Stimulated activated CD8-positive, alpha-beta memory T cell treated with anti-CD3 and anti-CD28 coated beads, Interleukin-12 subunit alpha, Interleukin-12 subunit beta, amount 100 ng/mL, for 24 hours (primary cell): ENCODE measurements around the gene REN.

Source experiments
- DNase-seq: peaks from one replicate; pipeline ENCODE4 v3.0.0-alpha.2; 2020; ENCODE audit errors: extremely low read depth

Gene REN

DNA sequence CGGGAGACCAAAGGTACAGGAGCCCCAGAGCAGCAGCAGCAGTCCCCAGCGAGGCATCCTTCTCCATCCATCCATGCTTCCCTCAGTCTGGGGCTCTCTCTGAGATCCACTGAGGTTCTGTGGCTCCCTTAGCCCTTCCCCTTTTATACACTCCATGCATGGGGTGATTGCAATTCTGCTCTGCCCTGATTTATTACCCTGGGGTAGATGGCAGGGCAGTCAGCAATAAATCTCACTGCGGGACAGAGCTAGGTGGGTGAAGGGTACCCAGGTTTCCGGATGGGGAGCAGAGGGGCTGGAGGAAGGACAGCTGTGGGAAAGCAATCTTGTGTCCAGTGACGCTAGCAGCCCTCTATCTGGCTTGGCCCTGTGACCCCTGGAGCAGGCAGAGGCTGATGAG, at the start of gene REN:
REN (minus strand) TSS at position 119 of the 400 bp plus-strand sequence; CDS start at position 75, 44 bp downstream.
- DNase-seq = no peak

DNA sequence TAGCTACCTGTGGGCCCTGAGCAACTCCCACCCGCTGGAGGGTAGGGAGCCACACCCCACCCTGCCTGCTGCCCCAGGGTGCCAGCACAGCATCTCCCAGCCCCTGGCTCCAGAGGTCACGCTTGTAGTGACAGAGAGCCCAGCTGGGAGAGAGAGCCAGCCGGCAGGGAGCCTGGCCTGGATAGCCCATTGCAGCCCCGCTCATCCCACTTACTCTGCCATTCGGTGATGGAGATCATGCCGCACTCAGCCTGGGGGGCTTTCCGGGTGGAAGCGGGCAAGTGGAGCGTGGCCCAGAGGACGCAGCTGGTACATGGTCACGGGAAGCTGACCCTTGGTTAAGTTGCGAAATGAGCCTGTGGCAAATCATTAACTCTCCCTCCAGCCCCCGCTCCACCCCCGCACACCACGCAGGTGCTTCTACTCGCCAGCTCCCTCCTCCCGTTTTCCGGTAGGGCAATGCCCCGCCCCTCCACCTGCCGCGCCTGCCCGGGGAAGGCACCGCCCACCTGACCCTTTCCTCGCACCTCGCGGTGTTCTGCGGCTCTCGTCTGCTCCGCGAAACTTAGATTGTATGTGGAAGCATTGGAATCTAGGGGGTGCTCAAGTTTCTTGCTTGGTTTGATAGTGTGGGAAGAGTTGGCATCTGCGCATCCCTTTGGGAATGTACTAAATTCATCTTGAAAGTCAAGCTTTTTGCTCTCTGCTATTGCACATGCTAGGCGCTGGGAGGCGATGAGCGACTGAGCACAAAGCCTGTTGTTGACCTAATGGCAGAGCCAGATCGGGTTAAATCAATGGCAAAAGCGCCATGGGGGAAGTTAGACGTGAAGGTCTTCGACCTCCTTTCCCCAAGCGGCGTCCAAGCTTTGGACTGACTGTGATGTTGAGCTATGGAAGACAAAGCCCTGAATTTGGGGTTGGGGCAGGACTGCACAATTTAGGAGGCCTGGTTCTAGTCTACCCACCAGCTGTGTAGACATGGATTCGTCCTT, 47.8 kb upstream of the REN start, which contains the start of gene GOLT1A:
GOLT1A (minus strand) TSS at position 321 of the 995 bp plus-strand sequence; CDS start at position 239, 82 bp downstream.
- no peak for DNase-seq

DNA sequence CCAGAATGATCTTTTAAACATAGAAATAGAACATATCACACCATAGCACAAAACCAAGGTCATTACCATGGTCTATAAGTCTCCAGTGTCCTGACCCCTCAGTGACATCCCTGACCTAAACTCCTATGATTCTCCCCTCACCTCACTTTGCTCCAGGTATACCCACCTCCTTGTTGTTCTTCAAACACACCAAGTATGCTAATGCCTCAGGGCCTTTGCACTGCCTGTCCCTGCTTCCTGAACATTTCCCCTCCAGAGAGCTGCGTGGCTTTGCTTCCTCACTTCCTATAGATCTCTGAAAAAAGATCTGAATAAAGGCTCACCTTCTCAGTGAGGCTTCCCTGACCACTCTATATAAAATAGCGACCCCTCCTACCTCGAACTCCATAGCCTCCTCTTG, 46.6 kb upstream of the REN start:
- no peak for DNase-seq

DNA sequence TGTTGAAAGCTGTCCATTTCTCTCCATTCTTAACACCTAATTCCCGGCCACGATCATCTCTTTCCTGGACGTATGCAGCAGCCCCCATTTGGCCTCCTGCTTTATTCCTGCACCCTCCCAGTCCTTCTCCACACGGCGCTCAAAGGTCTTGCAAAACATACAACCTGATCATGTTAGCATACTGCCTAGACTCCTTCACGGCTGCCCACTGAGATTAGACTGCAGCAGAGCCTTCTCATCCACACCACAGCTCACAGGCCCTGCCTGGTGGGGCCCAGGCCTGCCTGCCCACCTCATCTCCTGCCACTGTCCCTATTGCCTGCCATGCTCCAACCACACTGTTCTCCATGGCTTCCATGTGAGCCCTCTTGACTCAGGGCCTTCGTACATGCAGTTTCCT, 44.9 kb upstream of the REN start:
- DNase-seq = no peak

DNA sequence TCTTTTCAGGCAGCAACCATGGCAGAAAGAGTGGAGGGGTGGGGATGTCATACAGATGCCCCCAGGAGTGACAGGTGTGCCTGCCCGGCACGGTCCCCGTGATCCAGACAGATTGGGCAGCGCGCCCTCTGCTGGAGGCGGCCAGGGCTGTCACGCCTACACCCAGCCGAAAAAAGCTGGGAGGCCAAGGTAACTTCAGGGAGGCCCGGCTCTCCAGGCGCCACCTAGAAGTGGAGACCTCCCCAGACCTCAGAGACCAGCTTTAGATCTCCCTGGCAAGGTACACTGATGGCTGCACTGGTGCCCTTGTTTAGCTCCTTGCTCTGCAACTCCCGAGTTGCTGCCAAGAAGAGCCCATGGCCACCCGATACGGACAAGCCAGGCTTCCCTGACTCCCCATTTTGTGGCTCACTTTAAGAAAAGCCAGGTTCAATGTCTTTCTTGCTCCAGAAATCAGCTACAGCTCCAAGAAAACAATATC, 41.0 kb upstream of the REN start:
- DNase-seq = peak; percentile 36

DNA sequence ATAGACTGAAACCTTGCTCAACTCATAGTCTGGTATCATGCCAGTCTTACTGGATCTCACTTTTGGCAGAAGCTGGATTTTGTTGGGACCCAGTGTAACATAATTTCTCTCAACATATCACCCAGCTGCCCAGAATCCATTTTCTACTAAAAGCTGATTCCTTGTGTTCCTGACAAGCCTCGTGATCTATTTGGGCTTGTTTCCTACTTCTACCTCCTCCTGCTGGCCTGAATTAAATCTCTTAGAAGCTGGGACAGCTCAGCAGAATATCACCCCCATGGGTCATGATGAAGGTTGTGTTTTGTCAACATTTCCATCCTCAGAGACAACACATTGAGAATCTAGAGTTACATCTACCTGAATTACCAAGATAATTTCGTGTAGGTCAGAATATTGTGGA, 40.0 kb upstream of the REN start:
- no peak for DNase-seq

DNA sequence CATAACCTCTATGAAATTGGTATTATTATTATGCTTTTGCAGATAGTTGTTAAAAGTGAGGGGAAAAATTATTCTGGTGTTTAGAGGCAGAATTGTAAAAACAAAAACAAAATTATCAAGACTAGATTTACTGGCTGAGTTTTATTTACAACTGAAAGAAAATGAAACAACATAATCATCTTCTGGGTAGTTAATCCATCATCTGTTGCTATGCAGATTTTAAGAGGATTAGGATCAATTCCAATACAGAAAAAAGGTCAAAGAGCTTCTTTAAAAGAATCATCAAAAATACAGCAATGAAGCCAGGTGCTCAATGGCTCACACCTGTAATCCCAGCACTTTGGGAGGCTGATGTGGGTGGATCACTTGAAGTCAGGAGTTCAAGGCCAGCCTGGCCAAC, 39.3 kb upstream of the REN start:
- no peak for DNase-seq

DNA sequence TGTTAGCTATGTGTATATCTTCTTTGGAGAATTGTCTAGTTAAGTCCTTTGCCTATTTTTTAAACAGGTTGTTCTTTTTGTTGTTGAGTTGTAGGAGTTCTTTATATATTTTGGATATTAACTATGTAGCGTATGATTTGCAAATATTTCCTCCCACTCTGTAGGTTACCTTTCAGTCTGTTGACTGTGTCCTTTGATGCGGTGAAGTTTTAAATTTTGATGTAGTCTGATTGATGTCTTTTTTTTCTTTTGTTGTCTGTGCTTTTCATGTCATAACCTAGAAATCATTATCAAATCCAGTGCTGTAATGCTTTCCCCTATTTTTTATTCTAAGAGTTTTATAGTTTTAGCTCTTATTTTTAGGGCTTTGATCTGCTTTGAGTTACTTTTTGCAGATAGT, 38.8 kb upstream of the REN start:
- DNase-seq = no peak

DNA sequence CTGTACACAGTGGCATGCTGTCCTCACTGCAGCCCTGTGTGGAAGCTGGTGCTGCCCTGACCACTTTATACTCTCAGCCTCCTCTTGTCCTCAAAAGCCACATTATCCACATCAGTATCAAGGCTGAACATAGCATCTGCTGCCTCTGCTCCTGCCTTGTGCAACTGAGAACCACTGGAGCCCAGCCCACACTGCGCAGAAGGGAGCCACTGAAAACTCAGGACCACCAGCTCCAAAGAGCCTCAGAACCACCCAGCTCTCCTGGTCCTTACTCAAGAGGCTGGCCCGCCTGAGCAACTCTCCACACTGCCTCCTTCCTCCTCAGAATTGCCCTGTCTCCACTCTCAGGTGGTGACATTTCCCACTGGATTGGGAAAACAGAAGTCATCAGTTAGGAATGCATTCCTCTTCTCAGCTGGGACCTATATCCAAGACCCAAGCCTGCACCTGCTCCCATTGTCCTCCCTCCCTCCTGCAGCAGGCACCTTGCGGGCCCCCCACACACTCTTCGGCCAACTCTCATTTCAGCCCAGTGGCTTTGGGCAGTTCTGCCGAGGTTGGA, 37.1 kb upstream of the REN start:
- DNase-seq = no peak

DNA sequence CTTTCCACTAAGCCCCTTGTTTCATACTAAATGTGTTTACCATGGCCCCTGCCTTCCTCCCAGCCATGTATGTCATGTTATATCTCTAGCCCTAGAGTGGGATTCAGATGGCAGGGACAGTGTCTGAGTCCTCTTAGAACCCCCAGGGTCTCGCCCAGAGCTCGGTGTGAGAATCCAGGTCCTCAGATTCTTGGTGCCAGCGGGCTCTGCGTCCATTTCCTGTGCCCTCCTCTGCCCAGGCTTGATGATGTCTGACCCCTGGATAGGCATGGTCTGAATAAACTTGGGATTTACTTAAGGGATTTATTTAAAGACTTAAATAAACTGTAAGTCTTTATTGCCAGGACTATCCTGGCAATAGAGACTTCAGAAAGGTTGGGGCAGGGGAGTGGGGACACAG, 36.3 kb upstream of the REN start:
- no peak for DNase-seq

DNA sequence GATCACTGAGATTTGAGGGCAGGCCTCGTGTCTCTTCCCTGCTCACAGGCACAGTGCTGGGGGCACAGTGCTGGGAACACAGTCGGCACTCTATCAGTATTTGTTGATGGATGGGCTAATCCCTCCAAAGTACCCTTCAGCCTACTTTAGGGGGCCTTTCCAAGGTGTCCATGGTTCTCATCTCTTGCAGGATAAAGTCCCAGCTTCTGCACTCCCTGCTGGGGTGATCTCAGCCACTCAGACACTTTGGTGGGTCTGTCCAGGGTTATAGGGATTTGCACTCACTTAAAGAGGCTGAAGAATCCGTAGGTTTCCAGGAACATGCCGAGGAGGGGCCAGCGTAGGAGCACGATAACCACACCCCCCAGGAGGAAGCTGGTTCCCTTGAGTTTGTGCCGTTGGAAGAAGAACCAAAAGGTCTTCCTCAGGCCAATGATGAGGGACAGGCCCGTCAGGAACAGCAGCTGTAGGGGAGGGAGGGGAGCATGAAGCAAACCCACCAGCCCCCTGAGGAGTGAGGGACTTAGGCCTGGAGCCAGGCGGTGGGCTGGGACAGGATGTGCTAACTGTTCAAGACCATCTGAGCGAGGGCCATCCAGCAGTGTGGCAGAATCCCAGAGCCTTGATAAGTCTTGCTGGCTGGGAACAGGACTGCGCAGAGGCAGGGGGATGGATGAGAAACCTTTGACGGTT, 35.4 kb upstream of the REN start:
- DNase-seq = no peak

DNA sequence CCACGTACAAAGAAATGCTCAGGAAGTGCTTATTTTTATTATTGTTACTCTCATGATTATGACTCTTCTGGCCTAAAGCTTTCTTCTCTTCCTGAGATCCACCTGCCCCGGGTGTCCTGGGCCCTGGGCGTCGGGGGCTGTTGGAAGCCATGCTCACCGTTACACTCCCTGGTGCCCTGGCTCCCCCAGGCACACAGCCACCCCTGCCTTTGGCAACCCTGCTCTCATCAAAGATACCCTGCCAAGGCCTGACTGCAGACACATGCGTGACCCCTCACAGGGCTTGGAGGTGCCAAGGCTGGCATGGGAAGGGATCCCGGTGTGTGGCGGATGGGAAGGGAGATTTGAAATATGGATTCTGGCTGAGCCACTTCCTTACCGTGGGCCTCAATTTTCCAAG, 33.4 kb upstream of the REN start:
- no peak for DNase-seq

DNA sequence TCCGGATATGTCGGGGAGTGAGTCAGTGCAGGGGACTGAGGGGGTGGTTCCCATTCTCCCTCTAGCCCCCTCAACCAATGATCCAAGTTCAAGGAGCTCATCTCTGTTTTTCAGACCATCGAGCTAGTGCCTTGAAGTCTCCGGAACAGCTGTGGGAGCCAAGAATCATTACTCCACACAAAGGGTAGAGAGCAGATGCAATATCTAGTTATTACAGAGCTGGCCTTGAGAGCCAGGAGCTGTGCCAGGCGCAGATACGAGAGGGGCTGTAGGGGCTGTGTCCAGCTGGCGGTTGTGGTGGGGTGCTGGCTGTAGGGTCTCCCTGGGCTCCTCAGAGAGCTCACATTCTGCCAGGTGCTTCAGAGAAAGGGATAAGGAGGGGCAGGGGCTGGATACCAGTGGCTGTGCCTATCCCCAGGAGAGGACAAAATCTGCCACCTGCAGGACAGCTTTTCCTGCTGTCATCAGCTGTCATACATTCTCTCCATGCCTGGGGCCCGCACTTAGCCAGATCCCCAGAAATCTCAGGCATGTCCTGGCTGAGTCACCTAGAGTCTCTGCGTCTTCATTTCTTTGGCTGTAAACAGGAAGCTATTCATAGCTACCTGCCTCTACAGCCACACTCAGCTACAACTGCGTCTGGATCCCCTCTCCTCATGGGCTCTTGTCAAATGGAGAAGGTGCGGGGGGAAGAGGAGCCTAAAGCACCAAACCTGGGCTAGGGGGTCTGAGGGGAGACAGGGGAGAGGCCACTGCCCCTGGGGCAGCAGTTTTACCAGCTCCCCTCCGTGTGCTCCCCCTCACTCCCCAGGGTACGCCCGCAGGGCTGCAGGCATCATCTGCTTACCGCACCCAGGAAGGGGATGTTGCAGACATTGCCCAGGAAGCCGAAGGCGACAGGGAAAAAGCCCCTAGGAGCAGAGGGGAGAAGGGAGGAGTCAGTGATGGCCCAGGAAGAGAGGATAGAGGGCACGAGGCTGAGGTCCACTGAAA, 32.5 kb upstream of the REN start:
- DNase-seq = no peak

DNA sequence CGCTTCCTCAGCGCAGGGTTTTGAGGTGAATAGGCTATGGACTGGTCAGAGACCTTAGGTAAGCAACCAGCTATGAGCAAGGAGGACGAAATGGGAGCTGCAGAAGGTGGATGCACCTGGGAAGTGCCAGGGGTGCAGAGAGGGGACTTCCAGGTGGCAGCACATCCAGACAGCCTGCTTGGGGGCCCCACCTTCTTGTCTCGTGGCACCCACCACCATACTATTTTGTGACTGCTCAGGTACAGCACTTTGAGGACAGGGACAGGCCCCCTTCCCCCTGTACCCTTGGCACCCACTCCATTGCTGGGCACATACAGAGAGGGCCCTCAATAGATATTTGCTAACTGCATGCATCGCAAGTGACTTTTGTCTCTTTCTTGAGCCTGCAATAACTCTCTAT, 30.9 kb upstream of the REN start:
- DNase-seq = no peak

DNA sequence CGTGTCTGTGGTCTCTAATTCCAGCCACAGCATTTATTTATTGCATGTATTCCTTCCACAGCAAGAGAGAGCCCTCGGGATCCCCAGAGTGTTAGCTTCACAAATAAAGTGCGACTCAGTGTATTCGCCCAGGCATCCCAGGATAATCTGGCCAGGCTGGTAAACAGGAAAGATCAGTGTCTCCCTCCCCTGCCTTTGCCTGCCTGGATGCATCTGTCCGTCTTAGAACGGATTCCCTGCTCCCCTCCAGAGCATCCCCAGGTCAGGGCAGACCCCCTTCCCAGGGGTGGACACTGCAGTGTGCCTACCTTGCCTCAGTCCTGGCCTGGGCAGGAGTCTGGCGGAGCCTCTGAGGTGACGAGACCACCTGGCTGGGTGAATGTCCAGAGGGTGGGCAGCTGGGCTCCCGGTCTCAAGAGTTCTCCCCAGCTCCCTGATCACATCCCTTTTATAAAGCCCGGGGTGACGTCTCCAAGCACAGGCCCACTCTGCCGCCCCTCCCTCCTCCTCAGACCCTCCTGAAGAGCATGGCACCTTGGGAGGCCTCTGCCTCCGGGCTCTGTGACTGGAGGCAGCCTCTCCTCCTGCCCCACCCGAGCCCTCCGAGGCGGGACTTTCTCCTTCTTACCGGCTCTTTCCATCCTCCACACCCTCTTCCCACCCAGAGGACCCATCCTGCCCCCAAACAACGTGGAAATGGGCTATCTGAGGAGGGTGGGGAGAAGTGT, 30.1 kb upstream of the REN start, which contains the start of gene KISS1:
KISS1 (minus strand) TSS at position 424 of the 728 bp plus-strand sequence. CDS start 3,615 bp downstream, outside the sequence.
- no peak for DNase-seq

DNA sequence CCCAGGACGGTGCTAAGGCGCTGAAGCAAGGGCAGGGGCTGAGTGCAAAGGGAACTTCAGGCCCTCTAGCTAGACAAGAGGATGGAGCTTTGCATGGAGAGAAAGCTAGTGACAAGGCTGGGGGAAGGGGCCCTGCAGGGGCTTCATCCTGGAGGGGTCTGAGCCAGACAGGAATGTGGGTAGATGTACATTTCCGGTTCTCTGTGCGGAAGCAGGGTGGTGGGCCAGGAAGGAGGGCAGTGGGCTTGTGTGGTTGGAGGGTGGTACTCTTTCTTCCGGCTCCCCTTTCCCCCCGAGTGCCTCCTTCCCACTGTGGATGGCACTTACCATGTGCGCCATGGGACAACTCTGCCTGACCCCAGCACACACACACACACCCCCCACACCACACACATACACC, 28.6 kb upstream of the REN start:
- no peak for DNase-seq

DNA sequence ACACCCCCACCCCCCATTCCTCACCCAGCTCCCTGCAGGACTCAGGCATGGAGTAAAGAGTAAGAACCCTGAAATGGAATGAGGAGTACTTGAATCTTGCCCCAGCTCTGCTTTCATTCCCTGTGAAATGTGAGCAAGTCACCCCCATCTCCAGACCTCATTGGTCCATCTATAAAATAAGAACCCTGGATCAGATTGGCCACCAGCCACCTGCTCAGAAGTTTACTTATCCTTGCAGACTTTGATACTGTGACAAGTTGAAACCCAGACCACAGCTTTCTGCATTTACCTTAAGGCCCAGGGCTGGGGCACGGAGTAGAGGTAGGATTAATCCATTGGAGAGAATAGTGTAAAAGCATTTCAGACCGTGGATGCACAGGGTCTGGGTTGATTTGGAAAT, 27.9 kb upstream of the REN start:
- DNase-seq = no peak

DNA sequence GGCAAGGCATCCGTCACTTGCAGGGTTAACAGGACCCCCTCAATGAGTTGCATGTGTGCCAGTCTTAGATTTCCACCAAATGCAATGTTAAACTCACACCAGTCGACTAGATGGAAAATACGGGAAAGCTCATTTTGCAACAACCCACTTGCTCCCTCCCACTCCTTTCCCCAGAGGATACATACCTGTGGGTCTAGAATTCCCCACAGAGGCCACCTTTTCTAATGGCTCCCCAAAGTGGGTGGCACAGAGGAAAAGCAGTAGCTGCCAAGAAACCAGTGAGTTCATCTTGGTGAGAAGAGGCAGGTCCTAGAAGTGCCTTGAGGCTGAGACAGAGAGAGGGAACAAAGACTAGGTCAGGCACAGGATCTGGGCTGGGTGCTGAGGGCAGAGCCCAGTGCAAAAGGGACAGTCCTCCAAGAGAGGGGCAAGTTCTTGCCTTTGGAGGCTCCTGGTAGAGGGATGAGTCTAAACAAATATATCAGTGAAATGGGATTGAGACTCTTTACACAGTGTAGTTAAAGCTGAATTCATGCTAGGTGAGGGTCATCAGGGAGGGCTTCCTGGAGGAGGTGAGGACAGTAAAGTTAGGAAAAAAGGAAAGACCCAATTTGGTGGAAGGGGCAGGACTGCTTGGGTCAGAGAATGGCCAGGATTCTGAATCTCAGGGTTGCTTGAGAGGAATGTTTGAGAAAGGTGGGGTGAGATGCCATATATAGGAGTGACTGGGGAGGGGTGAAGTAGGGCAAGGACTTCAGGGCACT, 26.6 kb upstream of the REN start:
- DNase-seq = no peak

DNA sequence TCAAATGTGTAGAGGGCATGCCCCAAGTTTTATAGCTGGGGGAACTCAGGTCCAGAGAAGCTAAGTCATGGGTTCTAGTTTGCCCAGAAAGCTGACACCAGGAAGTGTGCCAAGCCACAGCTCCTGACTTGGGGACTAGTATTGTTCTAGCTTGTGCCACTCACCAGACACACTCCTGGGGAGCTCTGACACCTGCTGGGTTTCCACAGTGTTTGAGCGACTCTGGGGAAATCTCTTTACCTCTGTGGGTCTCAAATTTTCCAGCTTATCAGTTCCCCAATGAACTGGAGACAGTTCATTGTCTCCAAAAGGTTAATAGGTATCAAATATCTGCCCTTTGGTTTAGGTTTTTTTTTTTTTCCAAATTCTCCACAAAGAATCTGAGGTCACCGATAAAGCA, 25.9 kb upstream of the REN start:
- no peak for DNase-seq

DNA sequence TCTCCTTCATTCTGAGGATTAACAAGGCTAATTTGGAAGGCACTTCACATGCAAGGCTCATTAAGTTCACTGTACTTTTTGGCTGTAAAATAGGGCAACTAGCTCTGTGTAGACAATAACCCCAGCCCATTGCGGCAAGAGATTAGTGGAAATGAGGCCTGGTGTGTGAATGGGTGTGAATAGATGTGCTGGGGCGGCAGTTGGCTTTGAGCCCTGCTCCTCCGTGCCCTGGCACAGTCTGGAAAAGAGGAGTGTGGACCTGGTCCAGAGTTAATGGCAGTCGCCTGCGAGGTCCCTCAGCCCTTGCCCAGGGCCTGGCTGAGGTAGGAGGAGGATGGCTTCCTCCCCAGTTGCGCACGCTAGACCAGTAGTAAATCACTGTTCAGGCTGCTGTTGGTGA, 25.3 kb upstream of the REN start:
- DNase-seq = no peak
